HG02588 (cell line): ENCODE data around the gene CTPS2.
"Not testable (repeated sequence)": the region's sequence is repeated elsewhere in the genome, so short reads cannot be mapped to it uniquely, and the experiment has no call there.

ENCODE experiments used
- ATAC-seq: cut with Tn5 transposase; IDR thresholded peaks from one replicate; pipeline ENCODE4 v1.9.1; 2021; ENCODE audit warnings: mild to moderate bottlenecking, moderate library complexity; ENCODE audit not compliant: unreplicated experiment

Gene CTPS2, protein sequence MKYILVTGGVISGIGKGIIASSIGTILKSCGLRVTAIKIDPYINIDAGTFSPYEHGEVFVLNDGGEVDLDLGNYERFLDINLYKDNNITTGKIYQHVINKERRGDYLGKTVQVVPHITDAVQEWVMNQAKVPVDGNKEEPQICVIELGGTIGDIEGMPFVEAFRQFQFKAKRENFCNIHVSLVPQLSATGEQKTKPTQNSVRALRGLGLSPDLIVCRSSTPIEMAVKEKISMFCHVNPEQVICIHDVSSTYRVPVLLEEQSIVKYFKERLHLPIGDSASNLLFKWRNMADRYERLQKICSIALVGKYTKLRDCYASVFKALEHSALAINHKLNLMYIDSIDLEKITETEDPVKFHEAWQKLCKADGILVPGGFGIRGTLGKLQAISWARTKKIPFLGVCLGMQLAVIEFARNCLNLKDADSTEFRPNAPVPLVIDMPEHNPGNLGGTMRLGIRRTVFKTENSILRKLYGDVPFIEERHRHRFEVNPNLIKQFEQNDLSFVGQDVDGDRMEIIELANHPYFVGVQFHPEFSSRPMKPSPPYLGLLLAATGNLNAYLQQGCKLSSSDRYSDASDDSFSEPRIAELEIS

GRCh38 chrX:16712548-16713155, at the start of gene CTPS2:
CTPS2 (minus strand) TSS chrX:16712669; CDS start chrX:16702902, 9,767 bp downstream.
- peak; percentile 86 for ATAC-seq

DNA sequence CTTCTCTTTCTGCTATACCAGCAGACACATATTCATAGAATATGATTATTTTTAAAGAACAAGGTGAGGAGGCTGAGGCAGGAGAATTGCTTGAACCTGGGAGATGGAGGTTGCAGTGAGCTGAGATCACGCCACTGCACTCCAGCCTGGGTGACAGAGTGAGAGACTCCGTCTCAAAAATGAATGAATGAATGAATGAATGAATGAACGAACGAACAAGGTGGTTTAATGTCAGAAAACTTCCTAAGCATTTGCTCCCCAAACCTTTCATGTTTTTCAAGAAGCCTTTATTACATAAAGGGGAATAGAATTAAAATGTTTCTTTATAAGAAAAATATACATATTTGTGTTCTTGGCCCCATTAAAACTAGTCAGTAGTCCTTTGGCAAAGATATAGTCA, 49.0 kb upstream of the CTPS2 start:
- ATAC-seq, result not testable (repeated sequence)

DNA sequence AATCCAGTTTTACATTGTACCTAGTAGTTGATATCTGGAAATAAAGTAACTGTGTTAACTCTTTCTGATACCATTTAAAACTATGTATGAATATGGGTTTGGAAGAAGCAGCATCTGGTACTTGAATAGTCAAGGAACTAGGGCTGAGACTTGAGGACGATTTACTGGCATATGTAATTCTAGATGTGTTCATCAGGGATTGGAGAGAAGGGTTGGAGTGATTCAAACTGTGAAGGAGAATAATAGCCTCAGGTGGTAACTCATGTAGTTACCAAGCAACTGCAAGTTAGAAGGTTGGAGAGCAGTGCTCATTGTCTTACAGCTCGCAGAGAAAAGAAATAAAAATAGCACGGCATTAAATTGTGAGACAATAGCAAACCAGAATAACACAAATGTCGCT, 44.3 kb upstream of the CTPS2 start:
- ATAC-seq, result no peak

GRCh38 chrX:16754019-16754418, 41.5 kb upstream of the CTPS2 start:
- no peak for ATAC-seq

DNA sequence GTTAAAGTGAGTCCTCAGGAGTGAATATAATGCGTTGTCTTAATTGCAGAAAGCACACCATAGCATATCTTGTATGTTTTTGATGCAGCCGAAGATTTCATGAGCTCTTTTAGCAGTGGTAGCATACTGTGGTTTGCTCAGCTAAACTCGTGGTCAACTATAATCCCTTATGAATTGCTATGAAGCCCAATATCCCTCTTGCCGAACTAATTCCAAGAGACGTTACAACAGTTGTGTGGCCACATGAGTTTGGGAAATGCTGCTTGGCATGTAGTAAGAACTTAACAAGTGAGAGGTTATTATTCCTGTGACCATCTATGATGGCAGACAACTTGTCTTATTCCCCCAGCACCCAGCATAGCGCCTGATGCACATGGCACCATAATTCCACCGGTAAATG, 37.7 kb upstream of the CTPS2 start:
- no peak for ATAC-seq

- ATAC-seq, result no peak
Measured at GRCh38 chrX:16748425-16748824, 36.0 kb upstream of the CTPS2 start.

- ATAC-seq, result no peak
Measured at GRCh38 chrX:16745659-16746058, 33.2 kb upstream of the CTPS2 start.

- ATAC-seq, result no peak
Measured at GRCh38 chrX:16745102-16745501, 32.6 kb upstream of the CTPS2 start.

- no peak for ATAC-seq
Measured at GRCh38 chrX:16743604-16744325, 31.3 kb upstream of the CTPS2 start.

- ATAC-seq, result no peak
Measured at GRCh38 chrX:16739574-16739973, 27.1 kb upstream of the CTPS2 start.

GRCh38 chrX:16737024-16737423, 24.6 kb upstream of the CTPS2 start:
- ATAC-seq, result no peak

DNA sequence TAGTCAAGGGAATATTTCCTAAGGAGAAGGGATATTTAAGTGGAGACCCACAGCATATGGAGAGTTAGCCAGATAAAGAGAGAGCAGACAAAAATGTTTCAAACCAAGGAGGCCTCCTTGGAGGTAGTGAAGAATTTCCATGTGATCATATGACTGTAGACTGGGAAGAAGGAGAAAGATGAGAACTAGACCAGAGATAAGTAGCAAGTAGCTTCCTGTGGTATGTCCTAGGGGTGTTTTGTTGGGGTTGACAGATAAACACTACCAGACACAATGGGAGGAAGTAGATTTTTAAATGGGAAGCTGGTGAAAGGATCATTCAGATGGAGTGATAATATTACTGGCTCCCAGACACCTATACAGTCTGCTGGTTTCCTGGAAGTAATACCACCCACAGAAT, 20.5 kb upstream of the CTPS2 start:
- ATAC-seq, result no peak

DNA sequence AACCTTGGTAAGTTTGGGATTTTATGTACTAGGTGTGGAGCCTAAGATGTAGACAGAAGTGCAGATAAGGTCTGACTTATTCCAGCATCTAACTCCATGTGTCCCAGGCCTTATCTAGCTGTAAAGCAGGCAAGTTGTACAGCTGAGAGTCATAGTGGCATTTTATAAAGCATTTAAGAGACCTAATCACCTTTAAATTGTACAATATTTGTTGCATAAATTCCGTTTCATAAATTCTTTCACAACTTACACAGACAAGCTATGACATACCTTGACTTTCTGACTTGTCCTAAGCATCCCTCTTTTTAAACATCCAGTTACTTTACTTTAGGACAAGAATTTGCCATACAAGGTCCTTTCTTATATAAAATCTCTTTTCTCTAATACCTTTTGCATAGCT, 18.0 kb upstream of the CTPS2 start:
- ATAC-seq, result no peak

DNA sequence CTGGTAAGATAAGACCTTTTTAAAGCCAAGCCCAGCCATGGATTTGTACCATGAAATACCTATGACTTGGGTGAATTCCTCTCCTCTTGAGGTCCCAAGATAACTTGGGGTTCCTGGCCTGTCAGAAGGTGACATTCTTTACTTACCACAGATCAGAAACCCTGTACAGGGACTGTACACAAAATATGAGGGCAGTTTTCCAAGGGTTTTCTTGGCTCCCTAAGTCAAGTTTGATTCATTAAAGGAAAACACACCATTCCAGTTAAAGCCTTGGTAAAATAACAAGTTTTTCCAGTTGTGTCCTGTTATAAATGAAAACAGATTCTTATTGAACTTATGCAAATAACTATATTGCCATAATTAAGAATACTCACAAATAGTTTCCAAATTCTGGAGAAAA, 15.2 kb upstream of the CTPS2 start:
- no peak for ATAC-seq

DNA sequence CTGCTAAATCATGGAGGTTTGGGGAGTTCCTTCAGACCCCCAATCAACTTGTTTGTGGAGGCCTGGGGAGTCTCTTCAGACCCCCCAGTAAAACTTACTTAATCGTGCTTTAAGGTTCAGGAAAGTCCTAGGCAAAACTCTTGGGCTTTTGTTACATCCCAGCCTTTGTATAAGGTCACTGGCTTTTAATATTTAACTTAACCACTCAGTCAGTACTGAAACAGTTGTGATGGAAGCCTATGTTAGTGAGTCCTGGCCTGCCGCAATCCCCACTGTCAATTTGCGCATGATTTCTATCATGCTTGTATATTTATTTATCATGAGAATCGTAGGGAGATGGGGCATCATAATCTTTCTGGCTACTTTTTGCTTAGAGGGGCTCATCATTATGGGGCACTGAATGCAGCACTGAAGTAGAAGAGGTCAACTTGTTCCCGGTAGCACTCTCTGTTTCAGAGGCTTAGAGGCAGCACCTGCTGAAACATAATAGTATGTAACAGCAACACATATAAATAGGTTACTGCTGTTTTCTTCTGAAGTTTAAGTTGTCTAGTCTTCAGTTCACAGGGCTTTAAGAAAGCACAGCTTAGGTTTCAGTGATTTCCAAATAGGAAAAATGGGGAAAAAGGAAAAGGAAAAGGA, 14.0 kb upstream of the CTPS2 start:
- not testable (repeated sequence) for ATAC-seq

GRCh38 chrX:16725072-16725471, 12.6 kb upstream of the CTPS2 start:
- no peak for ATAC-seq

DNA sequence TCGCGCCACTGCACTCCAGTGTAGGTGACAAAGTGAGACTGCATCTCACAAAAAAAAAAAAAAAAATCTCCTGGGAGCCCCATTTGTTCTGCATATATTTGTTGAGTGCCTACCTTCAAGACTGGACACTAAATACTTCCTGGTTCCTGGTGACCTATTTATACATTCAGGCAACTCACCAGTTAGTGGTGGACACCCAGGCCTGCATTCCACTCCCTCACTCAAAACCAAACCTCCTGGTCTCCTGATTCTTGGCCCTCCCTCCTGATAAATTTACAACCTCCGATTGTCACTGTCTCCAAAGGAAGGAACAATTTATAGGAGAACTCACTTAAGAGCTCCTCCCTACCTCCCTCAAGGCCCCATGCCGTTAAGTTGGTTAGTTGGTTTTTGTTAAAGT, 10.0 kb upstream of the CTPS2 start:
- no peak for ATAC-seq

- ATAC-seq, result peak; percentile 99
Measured at GRCh38 chrX:16719334-16720084, 7.0 kb upstream of the CTPS2 start, which contains the start of gene SYAP1. SYAP1 (plus strand) TSS chrX:16719612; CDS start chrX:16719725, 113 bp downstream.

DNA sequence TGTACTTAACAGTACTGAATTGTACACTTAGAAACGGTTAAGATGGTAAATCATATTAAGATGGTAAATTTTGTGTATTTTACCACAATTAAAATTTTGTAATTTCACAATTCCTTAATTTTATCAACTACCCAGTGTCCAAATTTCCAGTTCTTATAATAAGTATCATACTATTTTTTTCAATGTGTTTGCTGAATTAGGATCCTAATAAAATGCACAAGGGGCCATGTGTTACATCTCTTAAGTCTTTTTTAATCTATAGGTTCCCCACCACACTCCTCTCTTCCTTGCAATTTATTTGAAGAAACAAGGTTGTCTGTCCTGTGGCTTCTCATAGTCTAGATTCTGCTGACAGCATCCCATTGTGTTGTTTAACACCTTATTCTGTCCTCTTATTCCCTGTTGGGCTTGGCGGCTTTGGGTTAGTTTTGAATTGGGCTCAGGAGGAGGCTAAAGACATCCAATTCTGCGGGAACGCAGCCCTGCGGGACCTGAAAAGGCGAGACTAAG, 6.4 kb upstream of the CTPS2 start:
- peak; percentile 39 for ATAC-seq

DNA sequence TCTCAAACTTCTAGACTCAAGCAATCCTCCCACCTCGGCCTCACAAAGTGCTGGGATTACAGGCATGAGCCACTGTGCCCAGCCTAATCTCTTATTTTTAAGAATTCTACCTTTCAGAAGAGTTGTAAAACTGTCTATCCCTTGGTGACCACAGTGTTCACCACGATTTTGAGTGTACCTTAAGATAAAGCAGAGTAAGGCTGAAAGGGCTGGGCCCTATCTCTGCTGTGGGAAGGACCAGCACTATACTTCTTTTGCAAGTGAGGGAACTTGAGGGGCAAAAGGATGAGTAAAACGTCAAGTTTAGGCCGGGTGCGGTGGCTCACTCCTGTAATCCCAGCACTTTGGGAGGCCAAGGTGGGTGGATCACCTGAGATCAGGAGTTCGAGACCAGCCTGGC, 4.0 kb upstream of the CTPS2 start:
- not testable (repeated sequence) for ATAC-seq
